Stomach (tissue), 4 donors: ENCODE measurements around the gene STX10.

Source experiments
- CTCF ChIP-seq, 7 experiments: fragments of 450-650 bp in 4 of 7; fragments of 200-600 bp in 3 of 7; sonication (generic) in 3 of 7; IDR thresholded peaks; one replicate each; pipeline ENCODE4 v1.5.1; 2016 to 2019; ENCODE audit warnings: antibody characterized with exemption in 7 of 7, control low read depth in 2 of 7, mild to moderate bottlenecking in 1 of 7
- POLR2A ChIP-seq, 4 donors: fragments of 450-650 bp; IDR thresholded peaks; one replicate each; pipeline ENCODE4 v1.6.1; 2016; ENCODE audit warnings: antibody characterized with exemption in 4 of 4, control low read depth in 2 of 4, mild to moderate bottlenecking in 1 of 4, moderate library complexity in 1 of 4
- POLR2AphosphoS5 ChIP-seq, 3 donors: sonication (generic); formaldehyde crosslinking; IDR thresholded peaks; one replicate each; pipeline ENCODE4 v1.6.1; 2016; ENCODE audit warnings: antibody characterized with exemption in 3 of 3

DNA sequence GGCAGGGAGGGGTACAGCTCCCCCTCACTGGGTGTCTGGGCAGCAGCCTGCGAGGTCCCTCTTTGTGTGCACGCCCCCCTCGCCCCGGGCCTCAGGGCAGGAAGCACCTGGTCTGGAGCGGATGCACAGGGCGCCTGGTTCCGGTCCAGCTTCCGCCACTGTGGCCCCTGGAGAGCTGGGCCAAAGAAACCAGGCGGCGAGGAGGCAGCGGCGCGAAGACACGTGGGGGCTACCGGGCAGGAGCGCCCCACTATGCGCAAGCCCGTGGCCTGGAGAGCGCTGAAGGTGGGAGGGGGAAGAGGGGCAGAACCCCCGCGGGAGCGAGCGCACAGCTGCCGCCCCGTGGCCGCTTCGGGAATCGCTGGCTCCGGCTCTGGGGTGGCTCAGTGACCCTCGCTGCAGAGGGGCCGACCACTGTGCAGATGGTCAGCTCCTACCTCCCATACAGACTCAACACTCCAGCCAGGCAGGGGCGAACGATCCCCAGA, 45.8 kb downstream of the STX10 start:
- no peak for TF ChIP-seq POLR2A (IDR thresholded peaks at IDR 0.05)
- TF ChIP-seq CTCF (IDR thresholded peaks at IDR 0.05): peak in 5 of 7 experiments; percentile 35 to 84 (median 66)
- TF ChIP-seq POLR2AphosphoS5 (IDR thresholded peaks at IDR 0.05): peak in 2 of 3 donors; percentile 35 to 70
